ENCODE results near the gene TBC1D20. TPM values are rescaled to one million over a fixed set of nuclear protein-coding genes. Genes with fewer than 3 reads are reported as not detected.

TBC1D20 gene, protein sequence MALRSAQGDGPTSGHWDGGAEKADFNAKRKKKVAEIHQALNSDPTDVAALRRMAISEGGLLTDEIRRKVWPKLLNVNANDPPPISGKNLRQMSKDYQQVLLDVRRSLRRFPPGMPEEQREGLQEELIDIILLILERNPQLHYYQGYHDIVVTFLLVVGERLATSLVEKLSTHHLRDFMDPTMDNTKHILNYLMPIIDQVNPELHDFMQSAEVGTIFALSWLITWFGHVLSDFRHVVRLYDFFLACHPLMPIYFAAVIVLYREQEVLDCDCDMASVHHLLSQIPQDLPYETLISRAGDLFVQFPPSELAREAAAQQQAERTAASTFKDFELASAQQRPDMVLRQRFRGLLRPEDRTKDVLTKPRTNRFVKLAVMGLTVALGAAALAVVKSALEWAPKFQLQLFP
- 27.2 and 32.7 TPM in 2 replicates for total RNA-seq

DNA sequence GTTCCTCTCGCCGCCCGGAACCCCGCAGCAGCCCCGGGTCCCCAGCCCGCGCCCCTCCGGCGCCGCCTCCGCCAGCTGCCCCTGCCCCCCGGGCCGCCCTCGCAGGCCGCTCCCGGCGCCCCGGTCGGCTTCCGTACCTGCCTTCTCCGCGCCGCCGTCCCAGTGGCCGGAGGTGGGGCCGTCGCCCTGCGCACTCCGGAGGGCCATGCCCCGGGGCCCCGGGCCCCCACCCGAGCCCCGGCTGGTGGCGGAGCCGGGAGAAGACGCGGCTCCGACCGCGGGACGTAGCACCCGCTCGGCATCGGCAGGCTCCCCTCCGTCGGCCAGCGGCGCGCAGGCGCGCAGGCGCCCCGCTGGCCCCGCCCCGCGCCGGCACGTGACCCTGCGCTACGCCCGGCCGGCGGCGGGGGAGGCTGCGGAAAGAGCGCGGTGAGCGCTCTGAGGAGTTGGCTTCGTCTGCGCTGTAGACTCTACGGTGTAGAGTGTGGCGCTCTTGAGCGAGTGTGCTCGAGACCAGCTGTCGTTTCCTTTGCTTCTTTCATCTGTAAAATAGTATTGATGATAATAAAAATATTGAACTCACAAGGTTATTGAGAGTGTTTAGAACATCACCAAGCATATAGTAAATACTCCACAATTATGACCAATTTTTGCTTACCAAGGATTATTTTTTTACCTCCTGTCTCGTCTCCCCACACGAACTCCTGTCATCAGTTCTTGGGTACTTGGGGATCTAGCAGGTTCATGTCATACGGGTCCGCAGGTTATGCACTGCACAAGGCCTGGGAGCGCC, at the start of gene TBC1D20:
TBC1D20 (minus strand) TSS at position 335 of the 793 bp plus-strand sequence; CDS start at position 207, 128 bp downstream.

DNA sequence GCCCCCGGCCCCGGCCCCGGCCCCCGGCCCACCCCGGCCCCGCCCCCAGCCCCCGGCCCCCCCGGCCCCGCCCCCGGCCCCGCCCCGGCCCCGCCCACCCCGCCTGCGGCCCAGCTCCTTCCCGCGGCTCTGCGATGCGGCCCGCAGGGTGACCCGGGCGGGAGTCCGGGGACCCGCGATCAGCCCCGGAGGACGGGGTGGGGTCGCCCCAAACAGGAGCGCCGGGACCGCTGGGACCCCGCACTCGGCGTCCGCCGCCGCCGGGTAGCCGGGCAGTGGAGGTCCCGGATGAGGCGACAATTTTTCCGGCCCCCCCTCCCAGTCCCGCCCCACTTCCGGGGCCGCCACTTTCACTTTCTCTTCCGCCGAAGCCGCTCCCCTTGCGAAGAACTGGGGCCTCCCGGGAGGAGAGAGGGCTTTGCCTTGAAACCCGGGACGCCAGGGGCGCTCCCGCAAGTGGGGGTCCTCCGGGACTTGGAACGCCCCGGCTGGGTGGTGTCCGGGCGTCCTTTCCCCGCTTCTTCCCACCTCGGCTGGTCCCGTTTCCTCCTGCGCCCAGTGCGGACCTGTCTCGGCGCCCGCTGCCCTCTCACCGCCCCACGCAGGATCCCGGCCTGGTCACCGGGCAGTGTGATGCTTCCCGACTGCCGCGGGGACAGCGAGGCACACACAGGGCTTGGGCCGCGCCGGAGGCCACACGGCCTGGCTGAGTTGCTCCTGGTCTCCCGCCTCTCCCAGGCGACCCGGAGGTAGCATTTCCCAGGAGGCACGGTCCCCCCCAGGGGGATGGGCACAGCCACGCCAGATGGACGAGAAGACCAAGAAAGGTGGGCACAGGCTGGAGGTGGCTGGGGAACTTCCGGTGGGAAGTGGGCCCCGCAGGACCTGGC, 54.1 kb downstream of the TBC1D20 start, which contains the start of gene RBCK1:
RBCK1 (plus strand) TSS at position 347 of the 890 bp plus-strand sequence; CDS start at position 806, 459 bp downstream.

Other genes with a start within 250 kb of the TBC1D20 start
- not detected in 2 replicates for gene DEFB129, start 235.3 kb downstream of the TBC1D20 start, total RNA-seq
- gene DEFB132, start 204.8 kb downstream of the TBC1D20 start, total RNA-seq, result not detected in 2 replicates
- gene C20orf96, start 171.8 kb downstream of the TBC1D20 start, total RNA-seq, result 2.7 and 12.9 TPM in 2 replicates
- 17.6 and 27.9 TPM in 2 replicates for gene ZCCHC3, start 165.0 kb downstream of the TBC1D20 start, total RNA-seq
- 11.4 and 12.9 TPM in 2 replicates for gene SOX12, start 137.0 kb downstream of the TBC1D20 start, total RNA-seq
- gene NRSN2, start 115.4 kb downstream of the TBC1D20 start, total RNA-seq, result 66.2 and 69.4 TPM in 2 replicates
- 34.2 and 202 TPM in 2 replicates for gene TRIB3, start 81.8 kb downstream of the TBC1D20 start, total RNA-seq
- 115 and 128 TPM in 2 replicates for gene RBCK1, start 54.2 kb downstream of the TBC1D20 start, total RNA-seq
- gene CSNK2A1, start 81.3 kb upstream of the TBC1D20 start, total RNA-seq, result 84.4 and 94.3 TPM in 2 replicates
- gene TCF15, start 147.8 kb upstream of the TBC1D20 start, total RNA-seq, result not detected in 2 replicates
- 47.9 and 70.2 TPM in 2 replicates for gene SRXN1, start 190.7 kb upstream of the TBC1D20 start, total RNA-seq
- not detected in 2 replicates for gene SCRT2, start 213.3 kb upstream of the TBC1D20 start, total RNA-seq

Measured in epithelial cell of alveolus of lung (primary cell).